ENCODE data around the gene HDAC8. TPM values are rescaled to one million over a fixed set of nuclear protein-coding genes. Genes with fewer than 3 reads are reported as not detected.

The HDAC8 gene
- total RNA-seq, 2 donors from 2014 or later: 31.5 to 46.8 TPM

DNA sequence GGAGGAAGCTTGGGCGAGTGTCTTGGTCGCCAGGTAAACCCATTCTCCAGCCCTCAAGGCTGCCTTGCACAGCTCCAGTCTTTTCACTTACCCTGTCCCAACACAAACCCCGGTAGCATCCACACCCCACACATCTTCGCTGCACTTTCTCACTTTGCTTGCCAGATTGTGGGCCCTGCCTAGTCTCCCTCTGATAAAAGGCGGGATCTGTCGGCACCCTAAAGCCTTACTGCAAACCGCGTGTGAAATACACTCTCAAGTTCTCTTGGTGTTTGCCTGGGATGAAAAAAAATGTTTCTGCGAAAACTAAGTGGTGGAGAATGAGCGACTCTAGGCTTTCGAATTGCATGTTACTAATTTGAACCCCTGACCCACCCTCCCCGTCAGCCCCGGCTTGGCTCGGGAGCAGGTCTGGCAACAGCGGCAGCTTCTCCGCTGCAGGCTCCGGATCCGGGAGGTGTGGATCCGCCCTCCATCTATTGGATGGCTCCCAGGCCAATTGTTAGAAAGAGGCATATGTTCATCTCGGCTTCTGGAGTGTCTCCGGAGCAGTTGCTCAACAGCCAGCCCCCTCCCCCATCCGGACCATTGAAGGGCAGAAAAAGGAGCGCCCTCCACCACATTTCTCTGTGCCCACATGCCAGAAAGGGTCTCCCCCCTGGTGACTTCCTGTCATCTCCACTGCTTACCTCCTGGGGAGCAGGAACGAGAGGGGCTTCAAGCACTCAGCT lies 263.9 kb downstream of the HDAC8 start:
- Mint-ChIP-seq H3K9me3 (no peaks in the 10 kb centered on the region), H3K27ac (no peak overlapping the region), H3K36me3 (no peaks in the 10 kb centered on the region), H3K27me3 (peaks cover 14 to 40% of the 10 kb centered on the region in 2 donors), H3K4me1 (ENCODE audit: low read depth in 2 of 2) (peaks cover 5 to 15% of the 10 kb centered on the region in 2 donors), H3K4me3 (peak overlapping the region; percentile 84)
- ATAC-seq (no peak), DNase-seq (ENCODE audit: low spot score) (no peak)

- DNase-seq (ENCODE audit: low spot score): no peak
- H3K27ac Mint-ChIP-seq: no peak overlapping the region
- no peak for ATAC-seq
- H3K4me3 Mint-ChIP-seq: peak overlapping the region; percentile 84
- peaks cover 5 to 15% of the 10 kb centered on the region in 2 donors for H3K4me1 Mint-ChIP-seq (ENCODE audit: low read depth in 2 of 2)
- H3K9me3 Mint-ChIP-seq: no peaks in the 10 kb centered on the region
- H3K27me3 Mint-ChIP-seq: peaks cover 16 to 39% of the 10 kb centered on the region in 2 donors
- H3K36me3 Mint-ChIP-seq: no peaks in the 10 kb centered on the region
These were observed 264.5 kb downstream of the HDAC8 start for GRCh38 chrX:72308209-72308565.

DNA sequence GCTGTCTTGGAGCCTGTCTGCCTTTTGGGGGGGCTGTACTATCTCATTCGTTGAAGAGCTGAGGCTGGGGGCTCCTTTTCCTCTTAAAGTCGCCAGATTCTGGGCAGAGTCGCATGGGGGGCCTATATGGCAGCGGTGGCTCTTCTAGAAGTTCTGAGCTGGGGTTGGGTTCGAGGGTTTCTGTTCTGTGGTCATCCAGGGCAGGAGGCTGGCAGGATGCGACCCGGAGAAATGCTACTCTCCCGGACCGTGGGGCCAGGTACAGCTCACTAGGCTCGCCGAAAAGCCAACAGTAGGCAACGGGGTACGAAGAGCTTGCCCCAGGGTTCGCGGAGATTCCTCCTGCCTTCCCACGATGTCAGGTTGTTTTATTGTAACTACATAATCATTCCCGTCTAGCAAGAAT lies 265.0 kb downstream of the HDAC8 start:
- peak overlapping the region; percentile 84 for H3K4me3 Mint-ChIP-seq
- no peaks in the 10 kb centered on the region for H3K9me3 Mint-ChIP-seq
- no peak for ATAC-seq
- peaks cover 5 to 15% of the 10 kb centered on the region in 2 donors for H3K4me1 Mint-ChIP-seq (ENCODE audit: low read depth in 2 of 2)
- H3K27me3 Mint-ChIP-seq: peaks cover 21 to 42% of the 10 kb centered on the region in 2 donors
- H3K36me3 Mint-ChIP-seq: no peaks in the 10 kb centered on the region
- no peak overlapping the region for H3K27ac Mint-ChIP-seq
- DNase-seq (ENCODE audit: low spot score): no peak

GRCh38 chrX:72306851-72307645 lies 265.6 kb downstream of the HDAC8 start:
- H3K27me3 Mint-ChIP-seq: peaks cover 26 to 42% of the 10 kb centered on the region in 2 donors
- no peak for DNase-seq (ENCODE audit: low spot score)
- no peaks in the 10 kb centered on the region for H3K36me3 Mint-ChIP-seq
- no peak overlapping the region for H3K27ac Mint-ChIP-seq
- no peaks in the 10 kb centered on the region for H3K9me3 Mint-ChIP-seq
- H3K4me3 Mint-ChIP-seq: peak overlapping the region; percentile 84
- peaks cover 5 to 15% of the 10 kb centered on the region in 2 donors for H3K4me1 Mint-ChIP-seq (ENCODE audit: low read depth in 2 of 2)
- ATAC-seq: peak; percentile 68 to 70

- Mint-ChIP-seq H3K4me1 (ENCODE audit: low read depth in 2 of 2) (peaks cover 5 to 15% of the 10 kb centered on the region in 2 donors), H3K4me3 (peak overlapping the region; percentile 84), H3K27ac (no peak overlapping the region), H3K27me3 (peaks cover 26 to 42% of the 10 kb centered on the region in 2 donors), H3K9me3 (no peaks in the 10 kb centered on the region), H3K36me3 (no peaks in the 10 kb centered on the region)
- DNase-seq (ENCODE audit: low spot score) (no peak), ATAC-seq (no peak)
These were observed 266.4 kb downstream of the HDAC8 start for GRCh38 chrX:72306085-72306801.

DNA sequence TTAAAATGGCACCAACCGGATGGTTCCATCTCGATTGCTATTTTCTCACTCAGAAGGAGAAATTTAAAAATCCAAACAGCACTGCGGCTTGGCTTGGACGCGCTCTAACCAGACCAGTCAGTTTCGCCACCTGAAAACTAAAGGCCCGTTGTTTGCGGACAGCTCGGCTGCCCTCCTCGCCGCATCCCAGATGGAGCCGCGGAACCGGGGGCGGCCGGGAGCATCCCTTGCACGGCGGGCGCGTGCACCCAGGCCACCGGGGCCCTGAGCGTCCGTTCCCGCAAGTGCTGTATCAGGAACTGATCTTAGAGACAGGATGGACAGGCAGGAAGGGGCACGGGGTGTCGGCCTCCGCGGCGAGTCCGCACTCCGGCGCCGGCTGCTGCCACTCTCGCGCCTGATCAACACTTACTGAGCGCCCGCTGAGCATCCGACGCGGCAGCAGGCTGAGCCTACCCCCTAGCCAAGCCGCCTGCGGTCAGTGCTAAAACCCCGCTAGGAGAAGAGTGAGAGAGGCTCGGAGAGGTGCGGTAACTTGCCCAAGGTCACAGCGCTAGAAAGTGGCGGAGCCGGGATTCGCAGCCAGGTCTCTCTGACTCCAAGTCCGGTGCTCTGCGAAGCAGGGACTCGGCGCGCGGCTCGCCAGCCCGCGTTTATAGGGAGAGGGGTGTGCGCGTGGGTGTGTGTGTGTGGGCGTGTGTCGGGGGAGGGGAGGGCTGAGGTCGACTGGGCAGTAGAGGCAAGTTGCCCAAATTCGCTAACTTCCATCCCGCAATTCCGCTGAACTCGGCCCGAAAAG lies 267.2 kb downstream of the HDAC8 start, which contains the start of gene CITED1:
CITED1 (minus strand) TSS at position 629 of the 799 bp plus-strand sequence. CDS start 3,045 bp downstream, outside the sequence.
- Mint-ChIP-seq H3K4me3 (peak within 1 kb of the TSS; percentile 84), H3K36me3 (no peaks in the 10 kb centered on the region), H3K9me3 (no peaks in the 10 kb centered on the region), H3K27ac (no peak within 1 kb of the TSS), H3K4me1 (ENCODE audit: low read depth in 2 of 2) (peaks cover 5 to 15% of the 10 kb centered on the region in 2 donors), H3K27me3 (peaks cover 30 to 46% of the 10 kb centered on the region in 2 donors)
- DNase-seq (ENCODE audit: low spot score) (no peak), ATAC-seq (peak; percentile 62 to 70)

DNA sequence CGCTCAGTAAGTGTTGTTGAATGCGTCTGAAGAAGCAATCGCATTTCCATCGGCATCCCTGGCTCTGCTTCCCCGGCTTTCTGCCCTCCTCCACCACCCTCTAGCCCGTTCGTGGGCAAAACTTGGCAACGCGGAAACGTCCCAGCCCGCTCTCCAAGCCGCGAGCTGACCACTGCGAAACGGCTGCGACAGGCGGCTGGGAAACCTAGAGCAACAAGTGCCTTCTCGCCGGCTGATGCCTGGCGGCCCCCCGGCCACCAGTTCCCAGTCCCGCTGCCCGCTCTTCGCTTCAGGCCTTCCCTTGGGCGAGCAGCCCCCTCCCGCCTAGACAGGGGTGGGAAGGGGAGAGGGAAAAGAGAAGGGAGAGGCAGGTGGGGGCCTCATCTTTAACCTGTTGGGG lies 267.8 kb downstream of the HDAC8 start:
- H3K27ac Mint-ChIP-seq: no peak overlapping the region
- H3K27me3 Mint-ChIP-seq: peaks cover 31 to 48% of the 10 kb centered on the region in 2 donors
- no peak for DNase-seq (ENCODE audit: low spot score)
- no peak for ATAC-seq
- peaks cover 5 to 15% of the 10 kb centered on the region in 2 donors for H3K4me1 Mint-ChIP-seq (ENCODE audit: low read depth in 2 of 2)
- no peaks in the 10 kb centered on the region for H3K36me3 Mint-ChIP-seq
- H3K9me3 Mint-ChIP-seq: no peaks in the 10 kb centered on the region
- peak overlapping the region; percentile 79 for H3K4me3 Mint-ChIP-seq

DNA sequence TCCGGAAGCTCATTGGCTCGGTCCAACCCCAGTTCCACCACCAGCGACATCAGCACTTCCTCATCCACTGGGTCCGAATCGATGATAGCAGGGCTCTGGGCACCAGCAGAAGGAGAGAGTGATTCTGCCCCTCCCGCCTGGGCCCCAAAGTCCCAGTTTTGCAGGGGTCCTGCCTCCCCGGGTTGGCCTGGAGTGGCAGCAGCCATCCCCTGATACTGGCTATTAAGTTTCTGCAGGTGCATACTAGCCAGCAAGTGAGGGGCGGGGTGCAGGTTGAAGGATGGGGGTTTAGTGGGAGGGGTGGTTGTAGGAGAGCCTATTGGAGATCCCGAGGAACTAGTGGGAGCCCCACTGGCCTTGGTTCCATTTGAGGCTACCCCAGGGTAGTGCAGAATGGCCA lies 270.9 kb downstream of the HDAC8 start:
- H3K27ac Mint-ChIP-seq: no peak overlapping the region
- peaks cover 0 to 4% of the 10 kb centered on the region in 2 donors for H3K4me1 Mint-ChIP-seq (ENCODE audit: low read depth in 2 of 2)
- no peak overlapping the region for H3K4me3 Mint-ChIP-seq
- DNase-seq (ENCODE audit: low spot score) (no peak), ATAC-seq (no peak)
- H3K9me3 Mint-ChIP-seq: no peaks in the 10 kb centered on the region
- no peaks in the 10 kb centered on the region for H3K36me3 Mint-ChIP-seq
- H3K27me3 Mint-ChIP-seq: peaks cover 42 to 51% of the 10 kb centered on the region in 2 donors

GRCh38 chrX:72299891-72300630 lies 272.6 kb downstream of the HDAC8 start:
- Mint-ChIP-seq H3K4me3 (no peak overlapping the region), H3K4me1 (ENCODE audit: low read depth in 2 of 2) (no peaks in the 10 kb centered on the region), H3K36me3 (no peaks in the 10 kb centered on the region), H3K27ac (no peak overlapping the region), H3K9me3 (no peaks in the 10 kb centered on the region), H3K27me3 (peaks cover 42 to 57% of the 10 kb centered on the region in 2 donors)
- DNase-seq (ENCODE audit: low spot score) (no peak), ATAC-seq (no peak)

GRCh38 chrX:72297953-72298730 lies 274.5 kb downstream of the HDAC8 start:
- Mint-ChIP-seq H3K27ac (no peak overlapping the region), H3K9me3 (no peaks in the 10 kb centered on the region), H3K36me3 (no peaks in the 10 kb centered on the region), H3K4me3 (no peak overlapping the region), H3K4me1 (ENCODE audit: low read depth in 2 of 2) (no peaks in the 10 kb centered on the region), H3K27me3 (peaks cover 34 to 51% of the 10 kb centered on the region in 2 donors)
- DNase-seq (ENCODE audit: low spot score) (no peak), ATAC-seq (peak in 1 of 2 donors; percentile 62)

DNA sequence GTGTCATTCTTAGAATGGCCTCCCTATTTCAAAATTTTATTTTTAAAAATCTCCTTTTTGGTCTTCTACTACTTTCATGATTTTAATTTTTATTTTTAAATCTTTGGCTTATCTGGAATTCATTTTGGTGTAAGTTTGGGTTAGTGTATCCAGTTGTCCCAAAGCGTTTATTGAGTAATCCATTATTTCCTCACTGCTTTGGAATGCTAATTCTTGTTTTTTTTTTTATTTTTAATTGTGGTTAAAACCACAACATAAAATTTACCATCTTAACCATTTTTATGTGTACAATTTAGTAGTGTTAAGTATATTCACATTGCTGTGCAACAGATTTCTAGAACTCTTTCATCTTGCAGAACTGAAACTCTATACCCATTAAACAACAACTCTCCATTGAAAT lies 275.7 kb downstream of the HDAC8 start:
- ATAC-seq: no peak
- no peak overlapping the region for H3K4me3 Mint-ChIP-seq
- no peak for DNase-seq (ENCODE audit: low spot score)
- H3K4me1 Mint-ChIP-seq (ENCODE audit: low read depth in 2 of 2): no peaks in the 10 kb centered on the region
- H3K27me3 Mint-ChIP-seq: peaks cover 34 to 52% of the 10 kb centered on the region in 2 donors
- no peak overlapping the region for H3K27ac Mint-ChIP-seq
- no peaks in the 10 kb centered on the region for H3K9me3 Mint-ChIP-seq
- H3K36me3 Mint-ChIP-seq: no peaks in the 10 kb centered on the region

DNA sequence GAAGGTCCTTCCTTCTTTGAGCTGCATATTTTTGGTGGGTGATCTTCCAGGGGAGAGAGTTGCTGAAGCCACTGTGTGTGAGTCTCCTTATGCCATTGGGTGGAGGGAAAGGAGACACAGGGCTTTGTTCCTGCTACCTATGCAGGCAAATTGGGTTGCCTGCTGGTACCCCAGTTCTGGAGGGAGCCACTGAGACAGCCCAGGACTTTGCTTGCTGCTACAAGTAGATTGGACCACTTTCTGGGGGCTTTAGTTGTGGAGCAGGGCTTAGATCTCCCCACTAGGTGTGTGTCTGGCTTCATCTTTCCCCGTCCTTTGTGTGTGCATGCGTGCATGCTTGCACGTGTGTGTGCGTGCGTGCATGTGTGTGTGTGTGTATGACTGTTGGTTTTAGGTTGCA lies 276.9 kb downstream of the HDAC8 start:
- no peak overlapping the region for H3K4me3 Mint-ChIP-seq
- no peaks in the 10 kb centered on the region for H3K9me3 Mint-ChIP-seq
- H3K36me3 Mint-ChIP-seq: no peaks in the 10 kb centered on the region
- no peak for ATAC-seq
- DNase-seq (ENCODE audit: low spot score): no peak
- H3K27ac Mint-ChIP-seq: no peak overlapping the region
- H3K4me1 Mint-ChIP-seq (ENCODE audit: low read depth in 2 of 2): no peaks in the 10 kb centered on the region
- peaks cover 33 to 51% of the 10 kb centered on the region in 2 donors for H3K27me3 Mint-ChIP-seq
